Osteoblast (primary cell): Measurements from ENCODE around the gene TM4SF1. TPM values are rescaled to one million over a fixed set of nuclear protein-coding genes. Genes with fewer than 3 reads are reported as not detected.
A peak's percentile ranks its signal among the peaks of the same experiment; 100 is the strongest.

ENCODE experiments used
- DNase-seq: peaks from one replicate; pipeline ENCODE4 v3.0.0; 2011; ENCODE audit warnings: low spot score, mixed read lengths; ENCODE audit not compliant: insufficient read length; ENCODE audit errors: missing footprints
- H2AFZ ChIP-seq: 2 replicates; pipeline ENCODE4 v1.6.0; 2011; ENCODE audit warnings: mild to moderate bottlenecking, low read length
- H3K27ac ChIP-seq: 2 replicates; pipeline ENCODE4 v1.5.1; 2011; ENCODE audit warnings: mild to moderate bottlenecking, low read depth, low read length, moderate library complexity
- H3K27me3 ChIP-seq: 2 replicates; pipeline ENCODE4 v1.6.0; 2012; ENCODE audit warnings: mild to moderate bottlenecking, control low read depth, inconsistent platforms, low read length, moderate library complexity; ENCODE audit not compliant: insufficient read depth
- H3K36me3 ChIP-seq: 2 replicates; pipeline ENCODE4 v1.5.1; 2011; ENCODE audit warnings: mild to moderate bottlenecking, low read length, control low read depth, moderate library complexity; ENCODE audit not compliant: insufficient read depth
- H3K4me1 ChIP-seq: 2 replicates; pipeline ENCODE4 v1.5.1; 2011; ENCODE audit warnings: mild to moderate bottlenecking, low read length, control low read depth, moderate library complexity; ENCODE audit not compliant: insufficient read depth
- H3K4me2 ChIP-seq: 2 replicates; pipeline ENCODE4 v1.6.0; 2011; ENCODE audit warnings: mild to moderate bottlenecking, low read length; ENCODE audit not compliant: insufficient read depth
- H3K4me3 ChIP-seq: fragments of 200-600 bp; sonication (generic); 3 replicates; pipeline ENCODE4 v1.5.1; 2012; ENCODE audit warnings: mild to moderate bottlenecking, low read length, inconsistent platforms; ENCODE audit not compliant: insufficient read depth
- H3K79me2 ChIP-seq: 2 replicates; pipeline ENCODE4 v1.6.0; 2012; ENCODE audit warnings: mild to moderate bottlenecking, low read length, control low read depth, inconsistent platforms; ENCODE audit not compliant: insufficient read depth
- H3K9me3 ChIP-seq: 2 replicates; pipeline ENCODE4 v1.5.1; 2011; ENCODE audit warnings: low read depth, low read length, control low read depth
- H4K20me1 ChIP-seq: 2 replicates; pipeline ENCODE4 v1.6.0; 2012; ENCODE audit warnings: mild to moderate bottlenecking, low read length, control low read depth; ENCODE audit not compliant: insufficient read depth
- total RNA-seq: library from RNA; depleted of rRNA; stranded (reverse); fragments of >200 nt; gene quantifications from 2 replicates; pipeline ENCODE4 v1.2.3, GENCODE V29; 2012
- TF ChIP-seq, protein P1 (sequence below): IDR thresholded peaks from 2 replicates; pipeline ENCODE4 v1.5.1; 2011; ENCODE audit warnings: mild to moderate bottlenecking, low read depth, low read length, moderate library complexity; ENCODE audit errors: extremely low read depth

TM4SF1 gene
- total RNA-seq, 1 donor: 210 TPM

DNA sequence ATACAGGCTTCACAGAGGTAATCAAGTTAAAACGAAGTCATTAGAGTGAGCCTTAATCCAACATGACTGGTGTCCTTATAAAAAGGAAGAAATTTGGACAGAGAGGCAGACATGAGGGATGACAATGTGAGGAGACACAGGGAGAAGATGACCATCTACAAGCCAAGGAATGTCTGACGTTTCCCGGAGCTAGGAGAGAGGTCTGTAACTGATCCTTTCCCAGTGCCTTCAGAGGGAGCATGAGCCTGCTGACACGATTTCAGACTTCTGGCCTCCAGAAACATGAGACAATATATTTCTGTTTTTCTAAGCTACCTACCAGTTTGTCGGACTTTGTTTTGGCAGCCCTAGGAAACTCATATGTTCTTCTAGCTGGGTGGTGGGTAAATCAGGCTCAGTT is 15.1 kb downstream of the TM4SF1 start:
- no peak for DNase-seq
- Histone ChIP-seq H3K27ac (no peak overlapping the region), H3K4me2 (no peak overlapping the region), H3K4me1 (peaks cover 3% of the 10 kb centered on the region), H3K36me3 (no peaks in the 10 kb centered on the region), H3K4me3 (no peak overlapping the region), H3K79me2 (no peaks in the 10 kb centered on the region), H2AFZ (no peak overlapping the region), H3K9me3 (no peaks in the 10 kb centered on the region), H4K20me1 (no peaks in the 10 kb centered on the region), H3K27me3 (no peaks in the 10 kb centered on the region)
- TF ChIP-seq, protein P1, sequence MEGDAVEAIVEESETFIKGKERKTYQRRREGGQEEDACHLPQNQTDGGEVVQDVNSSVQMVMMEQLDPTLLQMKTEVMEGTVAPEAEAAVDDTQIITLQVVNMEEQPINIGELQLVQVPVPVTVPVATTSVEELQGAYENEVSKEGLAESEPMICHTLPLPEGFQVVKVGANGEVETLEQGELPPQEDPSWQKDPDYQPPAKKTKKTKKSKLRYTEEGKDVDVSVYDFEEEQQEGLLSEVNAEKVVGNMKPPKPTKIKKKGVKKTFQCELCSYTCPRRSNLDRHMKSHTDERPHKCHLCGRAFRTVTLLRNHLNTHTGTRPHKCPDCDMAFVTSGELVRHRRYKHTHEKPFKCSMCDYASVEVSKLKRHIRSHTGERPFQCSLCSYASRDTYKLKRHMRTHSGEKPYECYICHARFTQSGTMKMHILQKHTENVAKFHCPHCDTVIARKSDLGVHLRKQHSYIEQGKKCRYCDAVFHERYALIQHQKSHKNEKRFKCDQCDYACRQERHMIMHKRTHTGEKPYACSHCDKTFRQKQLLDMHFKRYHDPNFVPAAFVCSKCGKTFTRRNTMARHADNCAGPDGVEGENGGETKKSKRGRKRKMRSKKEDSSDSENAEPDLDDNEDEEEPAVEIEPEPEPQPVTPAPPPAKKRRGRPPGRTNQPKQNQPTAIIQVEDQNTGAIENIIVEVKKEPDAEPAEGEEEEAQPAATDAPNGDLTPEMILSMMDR: no peak

DNA sequence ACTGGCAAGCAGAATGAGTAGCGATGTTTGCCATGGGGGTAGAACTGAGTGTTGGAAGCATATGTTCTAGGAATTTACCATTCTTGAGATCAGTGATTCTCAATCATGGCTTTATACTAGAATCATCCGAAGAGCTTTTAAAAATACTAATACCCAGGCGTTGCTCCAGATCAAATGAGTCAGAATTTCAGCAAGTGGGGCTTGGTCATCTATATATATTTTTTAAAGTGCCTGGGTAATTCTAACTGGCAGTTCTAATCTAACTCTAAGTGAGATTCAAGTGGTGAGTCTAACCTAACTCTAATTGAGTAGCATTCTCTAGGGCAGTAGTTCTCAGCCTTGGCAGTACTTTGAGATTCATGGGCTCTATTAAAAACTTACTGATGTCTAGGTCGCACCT is 20.8 kb downstream of the TM4SF1 start:
- H2AFZ ChIP-seq: no peak overlapping the region
- peak; percentile 72 for DNase-seq
- H3K4me2 ChIP-seq: no peak overlapping the region
- peaks cover 5% of the 10 kb centered on the region for H3K4me1 ChIP-seq
- TF ChIP-seq, protein P1: no peak
- H3K27ac ChIP-seq: no peak overlapping the region
- H3K36me3 ChIP-seq: no peaks in the 10 kb centered on the region
- H3K9me3 ChIP-seq: no peaks in the 10 kb centered on the region
- no peaks in the 10 kb centered on the region for H3K79me2 ChIP-seq
- H3K27me3 ChIP-seq: no peaks in the 10 kb centered on the region
- H4K20me1 ChIP-seq: no peaks in the 10 kb centered on the region
- H3K4me3 ChIP-seq: no peak overlapping the region

DNA sequence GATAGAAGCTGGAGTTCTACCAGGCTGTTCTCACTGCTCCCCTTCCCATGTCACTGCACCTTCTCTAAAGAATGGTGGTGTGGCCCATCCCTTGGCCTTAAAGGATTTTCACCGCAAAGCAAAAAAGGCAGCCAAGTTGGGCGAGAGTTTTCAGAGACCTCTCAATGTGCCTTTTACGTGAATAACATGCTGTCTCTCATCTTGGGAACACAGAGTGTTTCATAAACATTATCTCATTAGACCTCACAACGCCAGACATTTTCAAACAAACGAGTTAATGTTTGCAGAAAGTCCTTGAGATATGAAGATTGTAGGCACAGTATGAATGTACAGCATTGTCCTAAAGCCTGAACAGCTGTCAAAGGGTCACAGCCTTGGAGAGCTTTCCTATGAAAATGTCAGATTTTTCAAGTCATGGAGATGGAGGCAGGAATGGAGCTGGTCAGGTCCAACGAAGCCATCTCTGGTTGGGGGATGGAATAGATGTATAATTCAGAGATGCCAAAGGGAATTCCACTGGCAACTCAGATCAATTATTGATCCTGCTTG is 21.3 kb downstream of the TM4SF1 start:
- H3K4me1 ChIP-seq: peaks cover 5% of the 10 kb centered on the region
- H3K4me3 ChIP-seq: no peak overlapping the region
- H3K4me2 ChIP-seq: no peak overlapping the region
- H2AFZ ChIP-seq: no peak overlapping the region
- no peaks in the 10 kb centered on the region for H3K27me3 ChIP-seq
- H3K9me3 ChIP-seq: no peaks in the 10 kb centered on the region
- TF ChIP-seq, protein P1: no peak
- DNase-seq: no peak
- no peaks in the 10 kb centered on the region for H3K36me3 ChIP-seq
- H4K20me1 ChIP-seq: no peaks in the 10 kb centered on the region
- H3K27ac ChIP-seq: no peak overlapping the region
- no peaks in the 10 kb centered on the region for H3K79me2 ChIP-seq

DNA sequence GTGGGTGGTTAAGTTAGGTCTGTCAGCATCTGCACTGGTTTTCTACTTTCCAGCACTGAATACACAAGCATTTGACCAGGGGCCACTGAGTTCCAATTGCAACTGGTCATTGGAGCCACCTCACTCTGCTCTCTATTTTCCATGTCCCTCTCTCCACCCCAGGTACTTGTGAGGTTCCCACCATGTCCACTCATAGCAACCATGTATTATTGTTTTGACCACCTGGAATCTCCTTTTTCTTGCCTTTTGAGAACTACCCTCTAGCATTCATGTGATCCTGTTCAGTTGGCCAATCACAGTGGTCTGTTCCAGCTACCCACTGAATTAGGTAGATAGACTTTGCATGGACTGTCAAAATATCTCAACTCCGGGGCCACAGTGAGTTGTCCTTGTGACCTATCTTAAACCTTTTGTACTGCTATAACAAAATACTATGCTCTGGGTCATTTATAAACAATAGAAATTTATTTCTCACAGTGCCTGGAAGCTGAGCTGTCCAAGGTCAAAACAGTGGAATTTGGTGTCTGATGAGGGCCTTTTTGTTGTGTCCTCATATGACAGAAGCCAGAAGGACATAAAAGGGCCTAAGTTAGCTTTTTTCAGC is 23.8 kb downstream of the TM4SF1 start:
- no peaks in the 10 kb centered on the region for H4K20me1 ChIP-seq
- no peak overlapping the region for H3K27ac ChIP-seq
- no peaks in the 10 kb centered on the region for H3K79me2 ChIP-seq
- H3K27me3 ChIP-seq: no peaks in the 10 kb centered on the region
- DNase-seq: no peak
- H2AFZ ChIP-seq: no peak overlapping the region
- TF ChIP-seq, protein P1: no peak
- no peak overlapping the region for H3K4me2 ChIP-seq
- H3K4me1 ChIP-seq: peaks cover 5% of the 10 kb centered on the region
- H3K36me3 ChIP-seq: no peaks in the 10 kb centered on the region
- no peak overlapping the region for H3K4me3 ChIP-seq
- no peaks in the 10 kb centered on the region for H3K9me3 ChIP-seq
